ENCODE data around the gene MRPL1. TPM values are rescaled to one million over a fixed set of nuclear protein-coding genes. Genes with fewer than 3 reads are reported as not detected.

Gene MRPL1
- total and polyA plus RNA-seq, 9 of the 15 experiments (the other 6 are each of a cell fraction or from before 2014, with no cell fraction given): 38.4 to 75.7 (median 63.7) TPM

GRCh38 chr4:77819843-77820648 lies 42.6 kb upstream of the MRPL1 start (continued):
- TF ChIP-seq CREB3L1 (IDR thresholded peaks at IDR 0.05; ENCODE audit: borderline replicate concordance, low read depth): peak; percentile 48; the same call in 1 of the 2 replicates
- TF ChIP-seq BCOR (IDR thresholded peaks at IDR 0.05): peak; percentile 56; the same call in 1 of the 2 replicates
- TF ChIP-seq FOXP1 (CRISPR knock-in tag; IDR thresholded peaks at IDR 0.05): peak; percentile 64
- peak; percentile 77 for TF ChIP-seq L3MBTL2 (IDR thresholded peaks at IDR 0.05)
- TF ChIP-seq FOXK2 (conservative IDR thresholded peaks at IDR 0.05 in 1 of 2, IDR thresholded peaks at IDR 0.05 in 1 of 2; ENCODE audit: low read depth in 2 of 2): peak in 1 of 2 experiments; percentile 62; a peak in 3 of 4 replicates
- TF ChIP-seq, protein P1, sequence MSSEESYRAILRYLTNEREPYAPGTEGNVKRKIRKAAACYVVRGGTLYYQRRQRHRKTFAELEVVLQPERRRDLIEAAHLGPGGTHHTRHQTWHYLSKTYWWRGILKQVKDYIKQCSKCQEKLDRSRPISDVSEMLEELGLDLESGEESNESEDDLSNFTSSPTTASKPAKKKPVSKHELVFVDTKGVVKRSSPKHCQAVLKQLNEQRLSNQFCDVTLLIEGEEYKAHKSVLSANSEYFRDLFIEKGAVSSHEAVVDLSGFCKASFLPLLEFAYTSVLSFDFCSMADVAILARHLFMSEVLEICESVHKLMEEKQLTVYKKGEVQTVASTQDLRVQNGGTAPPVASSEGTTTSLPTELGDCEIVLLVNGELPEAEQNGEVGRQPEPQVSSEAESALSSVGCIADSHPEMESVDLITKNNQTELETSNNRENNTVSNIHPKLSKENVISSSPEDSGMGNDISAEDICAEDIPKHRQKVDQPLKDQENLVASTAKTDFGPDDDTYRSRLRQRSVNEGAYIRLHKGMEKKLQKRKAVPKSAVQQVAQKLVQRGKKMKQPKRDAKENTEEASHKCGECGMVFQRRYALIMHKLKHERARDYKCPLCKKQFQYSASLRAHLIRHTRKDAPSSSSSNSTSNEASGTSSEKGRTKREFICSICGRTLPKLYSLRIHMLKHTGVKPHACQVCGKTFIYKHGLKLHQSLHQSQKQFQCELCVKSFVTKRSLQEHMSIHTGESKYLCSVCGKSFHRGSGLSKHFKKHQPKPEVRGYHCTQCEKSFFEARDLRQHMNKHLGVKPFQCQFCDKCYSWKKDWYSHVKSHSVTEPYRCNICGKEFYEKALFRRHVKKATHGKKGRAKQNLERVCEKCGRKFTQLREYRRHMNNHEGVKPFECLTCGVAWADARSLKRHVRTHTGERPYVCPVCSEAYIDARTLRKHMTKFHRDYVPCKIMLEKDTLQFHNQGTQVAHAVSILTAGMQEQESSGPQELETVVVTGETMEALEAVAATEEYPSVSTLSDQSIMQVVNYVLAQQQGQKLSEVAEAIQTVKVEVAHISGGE (CRISPR knock-in tag; IDR thresholded peaks at IDR 0.05): peak in 1 of 3 experiments; percentile 60; a peak in 2 of 6 replicates
- TF ChIP-seq, protein P2, sequence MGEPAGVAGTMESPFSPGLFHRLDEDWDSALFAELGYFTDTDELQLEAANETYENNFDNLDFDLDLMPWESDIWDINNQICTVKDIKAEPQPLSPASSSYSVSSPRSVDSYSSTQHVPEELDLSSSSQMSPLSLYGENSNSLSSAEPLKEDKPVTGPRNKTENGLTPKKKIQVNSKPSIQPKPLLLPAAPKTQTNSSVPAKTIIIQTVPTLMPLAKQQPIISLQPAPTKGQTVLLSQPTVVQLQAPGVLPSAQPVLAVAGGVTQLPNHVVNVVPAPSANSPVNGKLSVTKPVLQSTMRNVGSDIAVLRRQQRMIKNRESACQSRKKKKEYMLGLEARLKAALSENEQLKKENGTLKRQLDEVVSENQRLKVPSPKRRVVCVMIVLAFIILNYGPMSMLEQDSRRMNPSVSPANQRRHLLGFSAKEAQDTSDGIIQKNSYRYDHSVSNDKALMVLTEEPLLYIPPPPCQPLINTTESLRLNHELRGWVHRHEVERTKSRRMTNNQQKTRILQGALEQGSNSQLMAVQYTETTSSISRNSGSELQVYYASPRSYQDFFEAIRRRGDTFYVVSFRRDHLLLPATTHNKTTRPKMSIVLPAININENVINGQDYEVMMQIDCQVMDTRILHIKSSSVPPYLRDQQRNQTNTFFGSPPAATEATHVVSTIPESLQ (CRISPR knock-in tag; IDR thresholded peaks at IDR 0.05): no peak
- peak; percentile 70 for TF ChIP-seq GABPB1 (CRISPR knock-in tag; IDR thresholded peaks at IDR 0.05)
- TF ChIP-seq NELFE (IDR thresholded peaks at IDR 0.05; ENCODE audit: insufficient read depth, insufficient read length): no peak
- 0 out of 2 replicates have a peak, but pooled peaks have one; percentile 42 for TF ChIP-seq GTF2E2 (tag; IDR thresholded peaks at IDR 0.05)
- peak in 1 of 2 experiments; percentile 68; a peak in 1 of 4 replicates for TF ChIP-seq TEAD1 (CRISPR knock-in tag; IDR thresholded peaks at IDR 0.05)
- peak; percentile 50; the same call in 1 of the 2 replicates for TF ChIP-seq MAX (CRISPR knock-in tag; IDR thresholded peaks at IDR 0.05)
- TF ChIP-seq SP1 (CRISPR knock-in tag; IDR thresholded peaks at IDR 0.05): peak; percentile 28
- TF ChIP-seq ZNF395 (CRISPR knock-in tag; IDR thresholded peaks at IDR 0.05): no peak
- peak; percentile 11; the same call in 1 of the 2 replicates for TF ChIP-seq NFIC (IDR thresholded peaks at IDR 0.05)
- peak; percentile 55; the same call in 1 of the 2 replicates for TF ChIP-seq NBN (IDR thresholded peaks at IDR 0.05; ENCODE audit: low read depth)
- TF ChIP-seq SMARCE1 (IDR thresholded peaks at IDR 0.05): 0 out of 2 replicates have a peak, but pooled peaks have one; percentile 36
- TF ChIP-seq TGIF2 (CRISPR knock-in tag; IDR thresholded peaks at IDR 0.05): no peak

Measured in K562 (cell line).